IPS-11a (cell line): ENCODE data around the gene CSRP1.
"Not testable (repeated sequence)": the region's sequence is repeated elsewhere in the genome, so short reads cannot be mapped to it uniquely, and the experiment has no call there.

Experiments used
- H3K4me3 ChIP-seq: one replicate; pipeline ENCODE4 v1.5.1; 2013; ENCODE audit warnings: low read depth, low read length, control low read depth

Gene CSRP1

DNA sequence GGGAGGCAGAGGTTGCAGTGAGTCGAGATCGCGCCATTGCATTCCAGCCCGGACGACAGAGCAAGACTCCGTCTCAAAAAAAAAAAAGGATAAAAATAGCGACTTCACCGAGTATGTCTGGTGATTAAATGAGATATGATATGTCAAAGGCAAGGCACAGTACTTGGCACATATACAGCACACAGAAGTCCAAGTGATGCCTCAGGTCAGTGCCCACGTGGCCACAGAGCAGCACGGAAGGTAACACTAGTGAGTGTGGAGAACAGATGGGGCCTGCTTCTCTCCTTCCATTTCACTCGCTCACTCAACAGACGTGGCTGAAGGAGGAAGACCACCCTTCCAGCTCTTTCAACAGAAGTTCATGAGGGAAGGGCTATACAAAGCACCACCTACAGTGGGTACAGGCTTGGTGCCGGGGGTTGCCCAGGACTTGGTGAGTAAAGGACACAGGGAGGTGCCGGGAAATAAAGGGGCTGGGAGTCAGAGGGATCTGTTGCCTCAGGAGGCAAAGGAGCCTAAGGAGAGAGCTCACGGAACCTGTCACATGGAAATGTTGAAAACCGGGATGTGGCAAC is 8.9 kb downstream of the CSRP1 start:
- no peak overlapping the region for H3K4me3 ChIP-seq

DNA sequence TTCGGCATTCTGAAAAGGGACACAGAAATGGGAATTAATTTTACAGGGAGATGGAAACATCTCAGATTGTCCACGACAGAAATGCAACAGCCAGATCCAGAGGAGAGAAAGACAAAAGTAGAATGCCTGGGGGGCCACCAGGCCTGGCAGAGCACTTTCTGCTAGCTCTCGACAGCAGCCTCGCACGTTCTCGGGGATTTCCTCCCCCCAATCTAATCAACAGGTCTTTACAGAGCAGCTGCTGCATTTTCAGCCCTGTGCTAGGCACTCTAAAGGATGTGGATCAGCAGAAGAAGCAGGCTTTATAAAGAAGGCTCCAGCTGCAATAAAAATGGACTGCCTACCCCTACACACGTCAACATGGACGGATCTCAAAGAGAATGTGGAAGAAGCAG is 10.6 kb downstream of the CSRP1 start:
- H3K4me3 ChIP-seq: no peak overlapping the region

DNA sequence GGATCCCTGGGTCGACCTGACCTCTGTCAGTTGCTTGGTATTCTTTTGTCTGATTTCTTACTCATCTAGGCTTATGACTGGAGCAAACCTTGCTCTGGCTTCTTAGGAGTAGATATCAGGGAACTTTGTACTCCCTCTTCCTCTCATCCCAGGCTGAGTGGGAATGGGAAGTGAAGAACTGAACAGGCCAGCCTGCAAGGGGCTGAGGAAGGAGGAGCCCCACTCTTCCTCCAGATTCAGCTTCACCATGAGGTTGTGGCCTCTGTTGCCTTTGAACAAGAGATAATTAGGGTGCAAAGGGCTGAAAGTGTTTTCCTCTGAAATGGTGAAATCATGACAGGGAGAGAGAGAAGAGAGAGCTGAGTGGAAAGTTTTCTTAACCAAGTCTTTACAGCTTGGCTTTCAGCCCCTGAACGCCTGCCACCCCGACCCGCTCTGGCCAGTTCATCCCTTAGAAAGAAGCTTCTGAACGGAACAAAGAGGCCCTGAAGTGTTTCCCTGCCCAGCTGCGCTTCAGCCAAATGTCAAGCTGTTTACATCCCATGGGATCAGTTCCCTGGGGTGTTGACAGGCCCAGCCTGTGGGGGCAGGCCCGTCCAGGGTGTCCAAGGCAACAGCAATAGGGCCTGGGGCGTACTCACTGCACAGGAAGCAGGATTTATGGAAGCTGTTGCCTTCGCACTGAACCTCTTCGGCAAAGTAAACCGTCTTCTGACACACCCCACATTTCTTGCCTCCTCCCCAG is 11.2 kb downstream of the CSRP1 start:
- no peak overlapping the region for H3K4me3 ChIP-seq

DNA sequence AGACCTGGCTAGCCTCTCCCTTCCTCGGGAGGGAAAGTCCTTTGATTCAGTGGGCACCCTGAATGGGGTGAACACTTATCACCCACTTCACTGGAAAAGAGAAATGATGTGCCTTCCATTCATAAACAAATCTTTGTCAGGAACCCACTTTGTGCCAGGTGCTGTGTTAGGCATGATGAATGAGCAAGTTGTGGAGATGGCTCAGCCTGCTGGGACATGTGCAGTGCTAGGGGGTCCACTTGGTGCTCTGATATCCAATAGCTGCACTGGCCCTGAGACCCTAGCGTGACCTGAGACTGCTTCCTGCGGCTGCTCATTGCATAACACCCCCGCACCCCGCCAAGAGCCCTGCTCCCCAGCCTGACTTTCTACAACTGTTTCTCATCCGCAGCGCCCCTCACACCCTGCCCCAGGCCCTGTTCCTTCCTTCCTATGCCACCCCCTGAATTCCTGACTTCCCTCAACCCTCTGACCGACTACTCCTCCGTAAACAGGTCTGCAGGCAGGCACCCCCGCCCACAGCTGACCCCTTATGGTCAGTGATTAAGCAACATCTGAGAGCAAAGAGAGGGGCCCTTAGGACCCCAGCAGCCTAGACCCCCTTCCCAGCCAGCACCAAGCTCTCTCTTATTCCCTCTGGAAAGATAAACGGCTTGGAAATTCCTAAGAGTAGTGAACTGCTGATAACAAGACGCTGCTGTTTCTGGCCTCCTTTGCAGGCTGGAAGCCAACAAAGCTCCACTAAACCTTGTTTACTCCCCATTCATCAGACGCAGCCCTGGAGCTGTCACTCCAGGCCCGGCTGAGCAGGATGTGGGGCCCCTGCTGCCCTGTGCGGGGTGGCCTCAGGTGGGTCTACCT is 12.9 kb downstream of the CSRP1 start:
- H3K4me3 ChIP-seq: no peak overlapping the region

DNA sequence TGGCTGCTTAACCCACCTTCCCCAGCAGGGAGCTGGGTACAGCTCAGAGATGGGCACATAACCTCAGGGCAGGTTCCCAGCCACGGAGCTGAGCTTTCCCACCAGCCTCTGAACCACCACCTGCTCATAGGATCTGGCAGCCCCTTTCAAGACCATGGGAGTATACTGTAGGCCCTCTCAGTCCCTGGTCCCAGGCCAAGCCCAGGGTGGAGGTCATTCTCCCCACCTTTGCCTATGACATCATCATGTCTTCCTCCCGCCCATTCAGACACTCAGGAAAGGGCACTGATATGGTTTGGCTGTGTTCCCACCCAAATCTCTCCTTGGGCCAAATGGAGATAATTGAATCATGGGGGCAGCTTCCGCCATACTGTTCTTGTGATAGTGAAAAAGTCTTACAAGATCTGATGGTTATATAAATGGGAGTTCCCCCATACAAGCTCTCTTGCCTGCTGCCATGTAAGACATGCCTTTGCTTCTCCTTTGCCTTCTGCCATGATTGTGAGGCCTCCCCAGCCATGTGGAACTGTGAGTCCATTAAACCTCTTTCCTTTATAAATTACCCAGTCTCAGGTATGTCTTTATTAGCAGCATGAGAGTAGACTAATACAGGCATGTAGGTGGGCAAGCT is 13.8 kb downstream of the CSRP1 start:
- not testable (repeated sequence) for H3K4me3 ChIP-seq

DNA sequence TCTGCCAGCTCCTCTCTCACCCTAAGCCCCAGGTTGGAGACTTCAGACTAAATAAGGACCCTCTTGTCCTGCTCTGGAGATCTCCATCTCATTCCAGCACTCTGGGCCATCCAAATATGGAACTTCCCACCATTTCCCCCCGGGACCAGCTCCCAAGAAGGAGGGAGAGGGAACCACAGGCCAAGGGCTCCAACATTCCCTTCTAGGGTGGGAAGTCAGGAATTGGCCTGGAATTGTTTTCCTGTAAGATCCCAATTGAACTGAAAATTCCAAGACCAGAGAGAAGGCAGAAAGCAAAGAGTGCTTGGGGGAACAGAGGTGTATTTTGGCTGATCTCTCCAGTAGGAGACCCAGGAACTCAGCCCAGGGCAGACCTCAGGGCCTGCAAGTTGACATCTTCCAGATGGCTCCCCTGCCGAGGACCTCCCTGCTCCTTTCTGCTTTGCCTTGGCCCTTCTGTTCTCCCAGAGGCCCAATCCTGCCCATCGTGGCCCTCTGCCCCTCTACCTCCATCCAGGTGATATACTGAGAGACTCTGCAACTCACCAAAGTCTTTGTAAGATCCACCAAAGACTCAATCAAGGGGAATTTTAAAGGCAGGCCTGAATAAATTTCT is 14.9 kb downstream of the CSRP1 start:
- H3K4me3 ChIP-seq: no peak overlapping the region

DNA sequence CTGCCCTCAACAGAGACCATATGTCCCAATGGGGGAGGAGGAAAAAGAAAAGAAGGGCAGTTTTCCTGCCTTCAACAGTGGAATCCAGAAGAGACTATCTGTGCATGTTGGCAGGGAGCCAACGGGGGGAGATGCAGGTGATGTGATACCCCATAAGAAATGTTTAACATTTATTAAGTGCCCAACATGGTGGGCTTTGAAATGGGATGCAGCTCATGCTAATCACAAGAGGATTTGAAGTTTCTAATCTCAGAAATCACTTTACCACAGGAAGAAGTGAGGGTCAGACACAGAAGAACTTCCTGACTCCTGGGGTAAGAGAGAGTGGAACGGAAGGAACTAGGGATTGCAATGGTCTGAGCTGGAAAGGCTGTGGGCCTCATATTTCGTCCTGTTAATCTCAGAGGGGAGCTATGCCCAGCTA is 16.2 kb downstream of the CSRP1 start:
- H3K4me3 ChIP-seq: no peak overlapping the region

DNA sequence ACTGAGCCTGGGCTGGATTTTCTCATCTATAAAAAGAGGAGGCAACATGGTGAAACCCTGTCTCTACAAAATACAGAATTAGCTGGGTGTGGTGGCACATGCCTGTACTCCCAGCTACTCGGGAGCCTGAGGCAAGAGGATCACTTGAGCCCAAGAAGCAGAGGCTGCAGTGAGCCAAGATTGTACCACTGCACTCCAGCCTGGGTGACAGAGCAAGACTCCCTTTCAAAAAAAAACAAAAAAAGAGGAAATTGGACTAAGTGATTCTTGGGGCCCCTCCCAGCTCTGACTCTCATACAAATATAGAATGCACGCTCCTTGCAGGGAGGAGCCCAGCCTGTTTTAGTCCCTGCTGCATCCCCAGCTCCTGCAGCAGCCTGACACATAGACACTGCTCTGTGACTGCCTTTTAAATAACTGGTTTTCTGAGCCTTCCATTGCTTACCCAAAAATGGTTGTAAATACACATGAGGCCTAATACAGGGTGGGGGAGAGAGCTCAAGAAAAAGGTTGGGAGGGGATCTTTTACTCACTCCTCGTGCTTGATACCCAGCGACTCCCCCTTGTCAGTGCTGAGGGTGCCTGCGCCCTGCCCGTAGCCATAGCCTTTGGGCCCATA is 17.2 kb downstream of the CSRP1 start:
- H3K4me3 ChIP-seq: no peak overlapping the region

DNA sequence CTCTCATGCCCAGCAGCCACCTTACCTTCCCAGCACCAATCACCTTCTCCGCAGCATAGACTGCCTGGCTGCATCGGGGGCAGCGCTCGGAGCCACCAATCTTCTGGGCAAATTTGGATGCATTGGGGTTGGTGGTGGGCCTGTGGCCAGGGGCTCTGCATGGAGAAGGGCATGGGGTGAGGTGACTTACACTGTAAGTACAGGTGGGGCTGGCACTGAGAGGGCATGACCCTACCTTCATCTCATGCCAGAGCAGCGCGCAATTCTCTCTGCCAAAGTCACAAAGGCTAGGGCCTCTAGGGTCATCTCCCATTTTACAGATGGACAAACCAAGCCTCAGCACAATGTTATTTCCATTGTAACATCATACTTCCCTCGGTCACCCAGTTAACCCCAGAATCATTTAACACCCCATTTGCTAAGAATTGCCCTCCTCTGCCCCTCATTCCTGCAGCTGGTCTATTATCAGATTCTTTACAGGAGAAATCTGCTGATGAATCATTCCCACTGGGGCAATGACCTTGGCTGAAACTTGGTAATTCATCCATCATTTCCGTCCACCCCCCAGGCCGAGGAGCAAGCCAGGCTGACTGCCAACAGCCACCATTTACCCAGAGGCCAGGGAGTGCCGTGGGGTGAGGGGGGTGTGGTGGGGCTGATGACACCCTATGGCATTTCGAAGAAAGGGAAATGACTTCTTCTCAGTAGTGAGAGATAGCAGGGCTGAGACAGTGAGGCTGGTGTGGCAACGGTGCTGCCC is 17.9 kb downstream of the CSRP1 start:
- H3K4me3 ChIP-seq: no peak overlapping the region

DNA sequence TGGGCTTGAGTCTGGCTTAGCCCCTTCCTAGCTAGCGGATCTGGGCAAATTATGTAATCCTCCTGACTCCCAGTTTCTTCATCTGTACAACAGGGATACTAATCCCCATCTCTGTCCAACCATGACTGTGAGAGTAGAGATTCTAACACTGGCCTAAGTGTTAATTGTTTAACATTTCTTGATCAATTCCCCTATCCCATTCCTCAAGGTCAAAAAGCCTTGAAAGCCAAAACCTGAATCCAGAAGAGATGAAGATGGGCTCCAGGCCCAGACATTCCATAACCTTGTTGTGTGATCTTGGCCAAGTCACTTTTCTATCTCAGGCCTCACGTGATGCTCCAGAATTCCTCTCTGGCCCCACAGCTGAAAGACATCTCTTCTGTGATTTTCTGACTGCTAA is 19.2 kb downstream of the CSRP1 start:
- H3K4me3 ChIP-seq: no peak overlapping the region

DNA sequence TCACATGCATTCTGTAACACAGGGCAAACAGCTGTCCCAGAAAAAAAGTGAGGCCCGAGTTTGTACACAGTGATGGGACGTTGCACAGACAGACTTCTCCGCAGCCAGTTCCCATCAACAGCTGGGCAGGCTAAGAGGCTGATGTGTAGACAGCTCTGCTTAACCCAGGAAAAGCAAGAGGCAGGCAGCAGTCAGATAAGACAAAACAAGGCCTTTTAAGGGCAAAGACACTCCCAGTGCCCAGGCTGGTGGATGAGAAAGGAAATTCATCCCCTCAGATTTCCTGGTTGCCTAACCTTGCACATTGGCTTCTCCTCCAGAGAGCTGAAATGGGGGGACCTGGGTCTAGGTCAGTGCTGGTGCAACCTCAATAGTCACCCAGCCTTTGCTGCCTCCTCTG is 20.7 kb downstream of the CSRP1 start:
- no peak overlapping the region for H3K4me3 ChIP-seq

DNA sequence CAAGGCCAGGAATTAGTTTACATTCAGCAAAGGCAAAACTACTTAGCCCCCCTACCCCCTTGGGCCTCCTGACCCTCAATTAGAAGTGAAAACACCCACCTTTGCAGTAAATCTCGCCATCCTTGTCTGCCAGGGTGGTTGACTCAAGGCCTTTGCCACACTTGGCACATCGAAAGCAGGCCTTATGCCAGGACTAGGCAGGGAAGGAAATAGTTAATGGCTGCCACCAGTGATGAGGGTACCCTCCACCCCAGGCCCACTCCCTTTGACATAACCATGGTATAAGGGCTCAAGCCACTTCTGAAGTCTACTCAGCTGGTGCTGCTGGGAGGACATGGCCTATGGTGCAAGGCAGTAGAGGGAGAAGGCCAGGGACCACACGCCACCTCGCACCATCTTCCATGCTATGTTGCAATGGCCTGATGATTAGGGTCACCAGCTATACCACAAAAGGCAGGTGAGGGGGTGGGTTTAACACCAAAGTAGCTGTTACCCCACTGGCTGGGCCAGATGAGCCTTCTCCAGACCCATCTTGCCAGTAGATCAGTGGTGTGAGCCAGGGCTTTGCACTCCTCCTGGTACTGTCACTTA is 21.6 kb downstream of the CSRP1 start:
- no peak overlapping the region for H3K4me3 ChIP-seq

DNA sequence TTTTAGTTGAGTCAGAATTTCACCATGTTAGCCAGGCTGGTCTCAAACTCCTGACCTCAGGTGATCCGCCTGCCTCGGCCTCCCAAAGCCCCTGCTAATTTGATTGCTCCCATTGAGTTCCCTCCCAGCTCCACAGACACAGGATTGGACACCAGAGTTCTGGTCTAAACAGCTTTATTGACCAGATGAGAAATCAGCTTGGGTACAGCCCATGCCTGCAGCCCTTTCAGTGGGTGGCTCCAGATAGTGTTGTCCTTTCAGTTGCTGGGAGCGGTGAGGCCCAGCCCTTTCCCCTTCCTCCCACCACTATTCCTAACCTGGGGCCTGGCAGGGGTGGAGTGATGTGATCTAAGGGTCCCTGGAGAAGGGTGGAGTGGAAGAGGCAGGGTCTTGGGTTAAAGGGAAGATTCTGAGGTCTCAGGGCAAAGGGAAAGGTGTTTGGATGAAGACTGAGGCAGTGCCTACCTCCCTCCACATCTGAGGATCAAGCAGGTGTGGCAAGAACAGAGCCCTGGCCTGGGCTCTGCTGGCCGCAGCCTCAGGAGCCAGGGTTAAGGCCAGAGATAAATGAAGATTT is 23.5 kb downstream of the CSRP1 start:
- no peak overlapping the region for H3K4me3 ChIP-seq

DNA sequence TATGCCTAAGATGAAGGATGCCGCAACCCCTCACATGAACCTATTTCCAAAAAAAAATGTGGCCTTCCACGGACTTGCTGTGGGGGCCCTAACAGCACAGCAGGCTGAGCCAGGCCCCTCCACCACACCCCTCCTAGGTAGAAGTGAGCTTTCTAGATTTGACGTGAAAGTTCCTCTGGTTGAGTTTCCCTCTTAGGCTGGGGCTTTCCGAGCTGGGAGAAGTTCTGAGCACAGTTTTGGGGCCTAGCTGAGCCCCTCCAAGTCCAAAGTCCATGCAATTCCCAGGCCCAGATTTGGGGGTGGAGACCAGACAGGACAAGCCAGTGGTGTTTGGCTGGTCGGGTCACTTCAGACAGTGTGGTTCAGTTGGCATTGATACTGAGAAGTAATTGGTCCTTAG is 24.2 kb downstream of the CSRP1 start:
- H3K4me3 ChIP-seq: no peak overlapping the region

DNA sequence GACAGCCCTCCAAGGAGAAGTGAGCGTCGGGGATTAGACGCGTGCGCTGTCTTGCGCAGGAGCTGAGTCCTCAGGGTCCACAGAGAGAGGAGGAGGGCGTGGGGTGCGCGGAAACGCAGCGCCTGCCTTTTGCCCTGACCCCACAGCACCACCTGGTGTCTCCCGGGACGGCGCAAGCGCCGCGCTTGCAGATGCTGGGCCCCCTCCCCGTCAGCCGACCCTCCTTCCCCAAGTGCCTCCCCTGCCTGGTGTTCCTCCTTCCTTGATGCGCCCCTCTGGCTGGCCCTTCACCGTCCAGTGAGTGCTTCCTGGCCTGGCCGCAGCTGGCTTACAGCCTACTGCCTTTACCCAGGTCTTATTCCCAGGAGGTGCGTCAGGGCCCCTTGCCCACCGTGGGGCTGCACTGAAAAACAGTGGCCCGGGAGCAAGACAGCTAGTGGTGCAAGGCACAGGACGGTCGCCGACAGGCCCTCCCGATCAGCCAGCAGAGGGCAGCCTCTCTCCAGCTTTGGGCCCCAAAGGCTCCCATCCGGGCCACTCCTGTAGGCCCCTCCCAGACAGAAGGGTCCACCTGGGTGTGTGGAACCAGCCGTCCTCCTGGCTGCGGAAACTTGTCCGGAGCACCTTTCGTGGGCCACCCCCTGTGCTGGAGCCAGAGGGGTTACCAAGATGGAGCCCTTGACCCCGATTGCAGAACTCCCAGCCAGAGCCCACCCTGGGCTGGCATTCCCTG is 25.0 kb downstream of the CSRP1 start:
- H3K4me3 ChIP-seq: peak overlapping the region; percentile 13

DNA sequence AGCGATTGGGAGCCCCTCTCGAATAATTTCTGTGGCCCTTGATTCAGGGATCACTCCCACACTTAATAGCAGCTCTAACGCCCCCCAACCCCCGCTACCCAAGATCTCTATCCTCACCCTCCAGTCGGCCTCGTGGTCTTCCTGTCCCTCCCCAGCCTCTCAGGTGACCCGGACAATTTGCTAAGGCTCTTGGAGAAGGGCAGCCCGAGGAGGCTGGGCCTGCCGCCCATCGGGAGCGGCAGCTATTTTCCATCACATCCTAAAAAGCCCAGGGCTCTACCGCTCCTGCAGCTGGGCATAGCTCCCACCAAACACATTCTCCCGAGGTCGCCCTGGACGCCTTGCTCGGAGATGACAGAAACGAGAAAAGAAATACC is 25.9 kb downstream of the CSRP1 start:
- peak overlapping the region; percentile 13 for H3K4me3 ChIP-seq

DNA sequence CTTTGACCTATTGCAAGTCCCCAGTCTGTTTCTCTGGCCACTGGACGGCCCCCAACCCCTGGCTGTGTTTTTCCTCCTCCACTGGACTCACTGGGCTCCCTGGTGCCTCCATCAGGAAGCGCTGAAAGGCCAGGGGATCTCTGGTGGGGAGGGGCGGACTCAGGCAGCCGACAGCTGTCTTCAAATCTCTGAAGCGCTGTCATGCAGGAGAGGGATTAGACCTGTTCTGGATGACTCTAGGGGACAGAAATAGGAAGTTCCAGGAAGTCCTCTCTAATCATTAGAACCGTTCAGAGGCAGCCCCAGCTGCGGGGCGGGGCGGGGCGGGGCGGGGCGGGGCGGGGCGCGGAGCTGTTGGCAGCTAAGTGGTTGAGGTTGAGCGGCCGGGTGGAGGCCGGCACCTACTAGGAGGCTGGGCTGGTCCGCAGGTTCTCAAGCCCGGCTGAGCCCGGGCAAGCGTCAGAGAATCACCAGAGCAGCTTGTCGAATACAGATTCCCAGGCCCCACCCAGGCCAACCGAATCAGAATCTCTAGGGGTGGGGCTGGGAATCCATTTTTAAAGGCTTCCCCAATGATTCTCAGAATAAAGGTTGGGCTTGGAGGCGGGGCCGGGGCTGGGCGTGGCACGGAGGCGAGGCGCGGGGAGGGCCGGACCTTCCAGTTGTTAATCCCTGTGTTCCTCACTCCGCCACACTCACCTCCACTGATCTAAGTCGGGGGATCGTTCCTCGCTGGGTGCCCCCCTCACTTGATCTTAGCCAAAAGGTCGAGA is 26.5 kb downstream of the CSRP1 start:
- H3K4me3 ChIP-seq: peak overlapping the region; percentile 10

DNA sequence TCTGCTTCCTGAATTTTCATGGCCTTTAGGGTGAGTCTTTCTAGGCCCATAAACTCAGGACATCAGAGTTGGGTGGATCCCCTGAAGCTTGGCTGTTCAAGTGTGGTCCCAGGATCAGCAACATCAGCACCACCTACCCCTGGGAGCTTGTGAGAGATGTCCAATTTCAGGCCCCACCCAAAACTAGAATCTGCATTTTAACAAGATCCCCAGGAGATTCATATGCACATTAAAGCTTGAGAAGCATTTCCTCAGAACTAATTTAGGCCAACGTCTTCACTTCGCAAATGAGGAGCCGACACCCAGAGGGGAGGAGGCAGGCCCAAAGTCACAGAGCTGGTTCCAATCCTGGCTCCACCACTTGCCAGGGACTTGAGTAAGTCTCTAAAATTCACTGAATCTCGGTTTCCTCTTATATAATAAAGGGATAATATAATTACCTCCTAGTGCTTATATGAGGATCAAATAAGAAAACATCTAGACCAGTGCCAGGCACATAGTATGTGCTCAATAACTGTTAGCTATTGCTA is 27.7 kb downstream of the CSRP1 start:
- H3K4me3 ChIP-seq: no peak overlapping the region
